GM13976 (cell line): ENCODE measurements around the gene FAM131C.
"Not testable (repeated sequence)": the region's sequence is repeated elsewhere in the genome, so short reads cannot be mapped to it uniquely, and the experiment has no call there.

ENCODE experiments used
- DNase-seq: peaks from one replicate; pipeline ENCODE4 v3.0.0; 2012; ENCODE audit warnings: low spot score
- in situ Hi-C: fragments of 300-500 bp; cut with MboI; formaldehyde crosslinking; loops from one replicate; pipeline ENCODE4 v1.12.0; 2022; ENCODE audit warnings: low sequenced_read_pairs, mixed read lengths, inconsistent platforms; ENCODE audit not compliant: unreplicated experiment
- TF ChIP-seq, protein P1 (sequence below): IDR thresholded peaks from 2 replicates; pipeline ENCODE4 v1.5.1; 2012; ENCODE audit warnings: borderline replicate concordance, mild to moderate bottlenecking; ENCODE audit not compliant: insufficient read depth; ENCODE audit errors: extremely low read depth, missing control alignments, control extremely low read depth

Gene FAM131C

GRCh38 chr1:16026723-16027484 lies 46.5 kb downstream of the FAM131C start:
- TF ChIP-seq, protein P1, sequence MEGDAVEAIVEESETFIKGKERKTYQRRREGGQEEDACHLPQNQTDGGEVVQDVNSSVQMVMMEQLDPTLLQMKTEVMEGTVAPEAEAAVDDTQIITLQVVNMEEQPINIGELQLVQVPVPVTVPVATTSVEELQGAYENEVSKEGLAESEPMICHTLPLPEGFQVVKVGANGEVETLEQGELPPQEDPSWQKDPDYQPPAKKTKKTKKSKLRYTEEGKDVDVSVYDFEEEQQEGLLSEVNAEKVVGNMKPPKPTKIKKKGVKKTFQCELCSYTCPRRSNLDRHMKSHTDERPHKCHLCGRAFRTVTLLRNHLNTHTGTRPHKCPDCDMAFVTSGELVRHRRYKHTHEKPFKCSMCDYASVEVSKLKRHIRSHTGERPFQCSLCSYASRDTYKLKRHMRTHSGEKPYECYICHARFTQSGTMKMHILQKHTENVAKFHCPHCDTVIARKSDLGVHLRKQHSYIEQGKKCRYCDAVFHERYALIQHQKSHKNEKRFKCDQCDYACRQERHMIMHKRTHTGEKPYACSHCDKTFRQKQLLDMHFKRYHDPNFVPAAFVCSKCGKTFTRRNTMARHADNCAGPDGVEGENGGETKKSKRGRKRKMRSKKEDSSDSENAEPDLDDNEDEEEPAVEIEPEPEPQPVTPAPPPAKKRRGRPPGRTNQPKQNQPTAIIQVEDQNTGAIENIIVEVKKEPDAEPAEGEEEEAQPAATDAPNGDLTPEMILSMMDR = no peak
- in situ Hi-C loops = no loop called here
- peak; percentile 58 for DNase-seq

- in situ Hi-C loops, DNase-seq: not testable (repeated sequence)
Observed at GRCh38 chr1:16026302-16026701, 47.1 kb downstream of the FAM131C start.

DNA sequence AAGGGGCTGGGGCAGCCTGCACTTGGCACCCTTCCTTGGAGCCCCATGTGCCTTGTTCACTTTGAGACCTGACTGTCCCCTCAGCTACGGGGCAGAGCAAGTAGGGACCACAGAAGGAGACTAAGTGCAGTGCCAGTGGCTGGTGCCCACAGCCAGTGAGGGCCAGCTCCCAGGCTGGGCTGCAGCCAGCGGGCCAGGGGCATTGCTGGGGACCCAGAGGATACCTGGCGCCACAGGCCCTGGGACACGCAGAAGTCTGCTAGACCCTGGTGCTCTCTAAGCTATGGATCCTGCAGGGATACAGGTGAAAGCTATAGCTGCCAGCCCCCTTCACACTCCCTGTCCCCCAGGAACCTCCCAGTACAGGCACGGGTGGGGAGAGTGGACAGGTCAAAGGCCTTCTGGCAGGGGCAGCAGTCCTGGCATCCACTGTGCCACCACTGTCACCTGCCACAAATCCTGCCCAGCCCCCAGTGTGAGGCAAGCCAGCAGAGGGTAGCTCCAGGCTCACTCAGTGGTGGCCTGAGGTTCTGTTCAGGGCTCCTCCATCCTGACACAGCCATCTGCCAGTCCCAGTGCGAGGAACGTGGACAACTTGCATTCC lies 50.3 kb downstream of the FAM131C start:
- in situ Hi-C loops = no loop called here
- TF ChIP-seq, protein P1 = no peak
- DNase-seq = no peak

DNA sequence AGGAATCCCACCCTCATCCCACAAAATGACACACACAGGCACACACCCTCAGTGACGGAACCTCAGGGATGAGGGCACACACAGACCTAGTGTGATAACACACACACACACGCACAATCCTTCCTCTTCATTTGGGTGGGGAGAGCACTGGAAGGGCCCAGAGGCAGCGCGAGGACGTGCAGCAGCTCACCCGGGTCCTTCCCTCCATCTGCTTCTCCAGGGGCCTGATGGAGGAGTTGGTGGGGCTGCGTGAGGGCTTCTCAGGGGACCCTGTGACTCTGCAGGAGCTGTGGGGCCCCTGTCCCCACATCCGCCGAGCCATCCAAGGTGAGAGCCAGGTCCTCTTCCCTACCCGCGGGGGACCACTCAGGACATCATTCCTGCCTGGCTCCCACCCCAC lies 51.1 kb downstream of the FAM131C start:
- TF ChIP-seq, protein P1 = no peak
- DNase-seq = no peak
- in situ Hi-C loops = no loop called here

DNA sequence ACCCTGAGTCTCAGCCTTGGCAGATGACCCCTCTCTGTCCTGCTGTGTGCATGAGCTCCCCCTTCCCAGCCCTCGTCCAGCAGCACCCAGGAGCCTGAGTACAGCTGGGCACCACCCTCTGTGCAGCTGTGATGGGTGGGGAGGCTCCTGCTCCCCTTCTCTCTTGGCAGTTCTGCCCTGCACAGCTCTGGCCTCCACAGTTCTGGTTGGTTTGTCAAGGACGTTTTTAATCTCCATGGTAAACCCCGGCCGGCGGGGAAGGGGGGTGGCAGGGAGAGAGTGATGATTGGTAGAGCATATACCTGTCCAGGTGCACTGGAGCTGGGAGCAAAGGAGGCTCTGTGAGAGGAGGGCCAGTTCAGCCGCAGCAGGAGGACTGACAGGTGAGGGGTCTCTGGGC lies 51.8 kb downstream of the FAM131C start, which contains the start of gene CLCNKA:
TSS of gene CLCNKA (plus strand) at position 356 of the 400 bp plus-strand sequence. CDS start 584 bp downstream, outside the sequence.
- TF ChIP-seq, protein P1 = no peak
- in situ Hi-C loops = no loop called here
- DNase-seq = no peak

DNA sequence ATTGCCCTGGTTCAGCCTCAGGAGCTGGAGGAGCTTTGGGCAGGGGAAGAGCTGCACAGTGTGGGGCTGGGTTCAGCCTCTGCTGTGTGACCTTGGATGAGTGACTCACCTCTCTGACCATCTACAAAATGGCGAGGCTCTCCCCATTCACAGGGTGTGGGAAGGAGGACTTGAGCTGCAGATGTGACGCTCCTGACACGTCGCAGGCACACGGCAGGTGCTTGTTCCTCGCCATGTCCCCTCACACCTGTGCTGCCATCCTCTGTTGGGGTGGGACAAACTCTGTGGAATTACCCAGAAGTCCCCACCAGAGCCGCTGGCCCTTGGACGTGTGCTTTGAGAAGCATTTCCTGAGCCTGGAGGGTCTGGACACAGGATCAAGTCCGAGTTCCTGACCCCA lies 52.6 kb downstream of the FAM131C start:
- in situ Hi-C loops = not testable (repeated sequence)

DNA sequence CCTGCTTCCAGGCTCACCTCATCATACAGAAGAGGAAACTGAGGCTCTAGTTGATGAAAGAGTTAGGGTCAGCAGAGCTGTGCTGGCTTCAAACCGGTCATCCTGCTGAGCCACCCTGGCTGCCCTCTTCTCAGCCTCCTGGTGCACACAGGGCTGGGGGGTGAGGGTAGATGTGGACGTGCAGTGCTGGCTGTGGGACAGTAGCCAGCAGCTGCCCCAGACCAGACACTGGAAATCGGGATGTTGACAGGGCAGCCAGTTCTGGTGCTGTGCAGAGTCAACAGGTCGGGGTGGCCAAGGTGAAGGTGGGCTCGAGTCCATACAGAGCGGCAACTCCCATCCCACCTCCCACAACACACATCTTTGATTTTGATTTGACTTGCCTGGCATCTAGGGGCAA lies 53.1 kb downstream of the FAM131C start:
- in situ Hi-C loops = no loop called here

More for the DNA sequence above, 52.6 kb downstream of the FAM131C start:
- DNase-seq = not testable (repeated sequence)

More for the DNA sequence above, 53.1 kb downstream of the FAM131C start:
- no peak for DNase-seq
- TF ChIP-seq, protein P1 = no peak
